HepG2 (cell line): ENCODE data around the gene HDGFL1. TPM values are rescaled to one million over a fixed set of nuclear protein-coding genes. Genes with fewer than 3 reads are reported as not detected.

ENCODE experiments used
- ATAC-seq: fragments of 200-7000 bp; cut with Tn5 transposase; 3 replicates; pipeline ENCODE4 v1.9.1; 2020; ENCODE audit warnings: mild to moderate bottlenecking, moderate library complexity
- BruUV-seq: library from RNA; stranded (reverse); fragments of 400-500 nt; replicated peaks from 2 replicates; lab custom pipeline; 2021; lab: Mats Ljungman, UMichigan
- CTCF ChIA-PET: fragments of 300-600 bp; formaldehyde crosslinking; extraction: SDS; loops from one replicate; lab custom pipeline; 2021; ENCODE audit warnings: low total read pairs, inconsistent platforms, low intra/inter-chr PET ratio; lab: Yijun Ruan, JAX
- POLR2A ChIA-PET: fragments of 350-600 bp; sonication (Branson Sonifier 250); formaldehyde crosslinking; loops from one replicate; lab custom pipeline; 2020; ENCODE audit warnings: antibody characterized with exemption, inconsistent platforms; lab: Yijun Ruan, JAX
- DNase-seq: peaks from one replicate; pipeline ENCODE4 v3.0.0-alpha.2; 2015; ENCODE audit warnings: low spot score
- FAIRE-seq: peaks from 3 replicates; lab custom pipeline; 2011; peaks lifted over from hg19 to GRCh38; lab: Jason Lieb, UNC
- H2AFZ ChIP-seq: one replicate; pipeline ENCODE4 v1.6.1; 2011; ENCODE audit warnings: low read length, inconsistent platforms
- H3K27ac ChIP-seq: fragments of 300-600 bp; 3 replicates; pipeline ENCODE4 v1.8.0; 2011; ENCODE audit warnings: mixed run types, mild to moderate bottlenecking, mixed read lengths, low read length, inconsistent platforms; ENCODE audit not compliant: insufficient read depth; ENCODE audit errors: extremely low read length
- H3K27me3 ChIP-seq, 2 experiments: fragments of 200-600 bp in 1 of 2; 2 replicates in 1 of 2; 3 replicates in 1 of 2; pipeline versions ENCODE4 v1.6.0 to v1.8.0; 2011; ENCODE audit warnings: low read length in 2 of 2, mild to moderate bottlenecking in 2 of 2, moderate library complexity in 2 of 2, inconsistent platforms in 1 of 2; ENCODE audit not compliant: insufficient read depth in 2 of 2, control insufficient read depth in 1 of 2
- H3K36me3 ChIP-seq, 2 experiments: fragments of 200-600 bp in 1 of 2; replicated peaks in 1 of 2; 2 replicates in 1 of 2; 3 replicates in 1 of 2; pipeline versions ENCODE4 v1.5.1 to v1.8.0; 2011; ENCODE audit warnings: low read length in 2 of 2, inconsistent platforms in 1 of 2; ENCODE audit not compliant: insufficient read depth in 2 of 2, control insufficient read depth in 1 of 2
- H3K4me1 ChIP-seq: 2 replicates; pipeline ENCODE4 v1.5.1; 2012; ENCODE audit warnings: low read length, inconsistent platforms; ENCODE audit not compliant: insufficient read depth
- H3K4me2 ChIP-seq: 2 replicates; pipeline ENCODE4 v1.6.0; 2011; ENCODE audit warnings: low read depth, low read length, inconsistent platforms
- H3K4me3 ChIP-seq, 3 experiments: fragments of 200-600 bp in 1 of 3; sonication (generic), shearing (Covaris generic) in 1 of 3; replicated peaks in 1 of 3; 2 replicates each; pipeline ENCODE4 v1.5.1; 2011 to 2016; ENCODE audit warnings: low read length in 3 of 3, inconsistent platforms in 2 of 3, low read depth in 2 of 3, mild to moderate bottlenecking in 2 of 3, control low read depth in 1 of 3, mixed read lengths in 1 of 3; ENCODE audit not compliant: insufficient read depth in 1 of 3
- H3K79me2 ChIP-seq: one replicate; pipeline ENCODE4 v1.6.1; 2011; ENCODE audit warnings: low read length, inconsistent platforms; ENCODE audit not compliant: insufficient read depth
- H3K9ac ChIP-seq: 2 replicates; pipeline ENCODE4 v1.6.0; 2011; ENCODE audit warnings: mild to moderate bottlenecking, low read depth, low read length, inconsistent platforms; ENCODE audit not compliant: insufficient read depth
- H3K9me3 ChIP-seq: 2 replicates; pipeline ENCODE4 v1.5.1; 2012; ENCODE audit warnings: mild to moderate bottlenecking, low read length
- H4K20me1 ChIP-seq: 2 replicates; pipeline ENCODE4 v1.6.0; 2011; ENCODE audit warnings: inconsistent platforms, mild to moderate bottlenecking, low read length, moderate library complexity; ENCODE audit not compliant: insufficient read depth
- CHD2 ChIP-seq: IDR thresholded peaks from 2 replicates; pipeline ENCODE4 v1.6.1; 2011; ENCODE audit warnings: low read depth, low read length, improper control_type of control experiment
- CREB3 ChIP-seq: sonication (generic); formaldehyde crosslinking; IDR thresholded peaks from 2 replicates; pipeline ENCODE4 v1.5.0; 2020; ENCODE audit warnings: missing genetic modification reagents
- CREM ChIP-seq, 2 experiments: sonication (generic) in 1 of 2; formaldehyde crosslinking in 1 of 2; IDR thresholded peaks; 2 replicates each; pipeline versions ENCODE4 v1.4.0 to v1.6.1; 2016 to 2020; ENCODE audit warnings: antibody characterized with exemption in 1 of 2, mild to moderate bottlenecking in 1 of 2, missing genetic modification reagents in 1 of 2
- GMEB2 ChIP-seq: IDR thresholded peaks from 2 replicates; pipeline ENCODE4 v1.6.1; 2016; ENCODE audit warnings: missing biosample characterization, missing genetic modification reagents, low read depth
- GRHL1 ChIP-seq: sonication (generic); formaldehyde crosslinking; conservative IDR thresholded peaks from 2 replicates; pipeline ENCODE4 v1.8.0; 2022; ENCODE audit warnings: missing genetic modification reagents
- KLF13 ChIP-seq: sonication (generic); formaldehyde crosslinking; IDR thresholded peaks from 2 replicates; pipeline ENCODE4 v1.4.0; 2020; ENCODE audit warnings: mild to moderate bottlenecking, missing genetic modification reagents
- MTA1 ChIP-seq: sonication (generic); formaldehyde crosslinking; IDR thresholded peaks from 2 replicates; pipeline ENCODE4 v1.4.0; 2020; ENCODE audit warnings: missing genetic modification reagents, mild to moderate bottlenecking, borderline replicate concordance
- MZF1 ChIP-seq: sonication (generic); formaldehyde crosslinking; IDR thresholded peaks from 2 replicates; pipeline ENCODE4 v1.8.1; 2023; ENCODE audit warnings: mild to moderate bottlenecking, missing genetic modification reagents, borderline replicate concordance
- NFYC ChIP-seq: IDR thresholded peaks from 2 replicates; pipeline ENCODE4 v1.6.1; 2016; ENCODE audit warnings: missing genetic modification reagents, missing compliant biosample characterization
- ZNF17 ChIP-seq: sonication (generic); formaldehyde crosslinking; IDR thresholded peaks from 2 replicates; pipeline ENCODE4 v1.5.0; 2020; ENCODE audit warnings: mild to moderate bottlenecking, missing genetic modification reagents
- ZNF234 ChIP-seq: sonication (generic); formaldehyde crosslinking; conservative IDR thresholded peaks from 2 replicates; pipeline ENCODE4 v1.5.1; 2020; ENCODE audit warnings: mild to moderate bottlenecking, missing genetic modification reagents
- ZNF34 ChIP-seq: sonication (generic); formaldehyde crosslinking; IDR thresholded peaks from 2 replicates; pipeline ENCODE4 v1.4.0; 2020; ENCODE audit warnings: mild to moderate bottlenecking, missing genetic modification reagents, borderline replicate concordance
- ZNF737 ChIP-seq: sonication (generic); formaldehyde crosslinking; IDR thresholded peaks from 2 replicates; pipeline ENCODE4 v1.5.0; 2020; ENCODE audit warnings: missing genetic modification reagents, mild to moderate bottlenecking, borderline replicate concordance
- ZNF841 ChIP-seq: sonication (generic); formaldehyde crosslinking; IDR thresholded peaks from 2 replicates; pipeline ENCODE4 v1.8.1; 2023; ENCODE audit warnings: missing genetic modification reagents, borderline replicate concordance
- WGBS: methylation state at CpG from one replicate; pipeline ENCODE4 v1.1.6; 2017; ENCODE audit warnings: low lambda C conversion rate; 5-methylcytosine and 5-hydroxymethylcytosine counted together
- in situ Hi-C: cut with HindIII; loops from 2 replicates; pipeline ENCODE4 v1.10.0; 2017; ENCODE audit warnings: low pct_unique_long_range_greater_than_20kb; ENCODE audit not compliant: extremely low pct_ligation_motif_present
- intact Hi-C: fragments of 100-400 bp; cut with micrococcal nuclease; formaldehyde crosslinking; loops from one replicate; pipeline ENCODE4 v1.10.0; 2022; ENCODE audit not compliant: unreplicated experiment
- polyA plus RNA-seq, 8 experiments: library from polyadenylated mRNA; depleted of rRNA in 3 of 8; stranded (reverse) in 7 of 8; unstranded in 1 of 8; fragments of >200 nt; fragmentation: Illumina TruSeq in 4 of 8; extraction: Trizol in 4 of 8; gene quantifications; 2 replicates each; pipeline versions ENCODE4 v1.2.1 to v1.2.3, GENCODE V29; 2011 to 2016; ENCODE audit warnings: low read depth in 4 of 8, missing spikeins in 1 of 8, mixed read lengths in 1 of 8; ENCODE audit not compliant: insufficient read depth in 1 of 8
- total RNA-seq, 5 experiments: library from RNA; depleted of rRNA; stranded (reverse); fragments of >200 nt; fragmentation: Illumina TruSeq; extraction: Trizol; gene quantifications; 2 replicates each; pipeline ENCODE4 v1.2.3, GENCODE V29; 2016; ENCODE audit warnings: low read depth in 1 of 5

The HDGFL1 gene
- total and polyA plus RNA-seq, 2 of the 13 experiments (the other 11 are each of a cell fraction or from before 2014, with no cell fraction given), result not detected

- intact Hi-C loops, result no loop called here
- in situ Hi-C loops, result no loop called here
- no peaks in the 10 kb centered on the region for H3K79me2 ChIP-seq
- no peak overlapping the region for H3K4me2 ChIP-seq
- DNase-seq, result no peak
- ChIA-PET CTCF (no interaction called here), POLR2A (no interaction called here)
- no peaks in the 10 kb centered on the region for H4K20me1 ChIP-seq
- no TSS peak for BruUV-seq
- no peak overlapping the region for H3K4me3 ChIP-seq
- no peak overlapping the region for H3K27ac ChIP-seq
- H3K27me3 ChIP-seq, result no peaks in the 10 kb centered on the region
- H3K9ac ChIP-seq, result no peak overlapping the region
- TF ChIP-seq KLF13 (CRISPR knock-in tag) (no peak), MTA1 (CRISPR knock-in tag) (no peak), CREM (IDR thresholded peaks at IDR 0.05) (no peak), CREM (CRISPR knock-in tag; IDR thresholded peaks at IDR 0.05) (no peak), GRHL1 (CRISPR knock-in tag) (no peak), ZNF234 (CRISPR knock-in tag) (no peak), ZNF34 (no peak), MZF1 (CRISPR knock-in tag) (no peak)
- H3K4me1 ChIP-seq, result no peaks in the 10 kb centered on the region
- H3K36me3 ChIP-seq, result no peaks in the 10 kb centered on the region
- H3K9me3 ChIP-seq, result peaks cover 72% of the 10 kb centered on the region
- ATAC-seq, result no peak
- FAIRE-seq, result no peak
- H2AFZ ChIP-seq, result no peak overlapping the region
These were observed 42.6 kb upstream of the HDGFL1 start for GRCh38 chr6:22526736-22527135.

GRCh38 chr6:22529866-22530265 lies 39.5 kb upstream of the HDGFL1 start:
- H3K36me3 ChIP-seq, result no peaks in the 10 kb centered on the region
- H3K27me3 ChIP-seq, result no peaks in the 10 kb centered on the region
- H2AFZ ChIP-seq, result no peak overlapping the region
- FAIRE-seq (no peak), DNase-seq (no peak), ATAC-seq (no peak)
- H4K20me1 ChIP-seq, result no peaks in the 10 kb centered on the region
- CTCF ChIA-PET, result no interaction called here
- POLR2A ChIA-PET, result no interaction called here
- no peaks in the 10 kb centered on the region for H3K4me1 ChIP-seq
- H3K9ac ChIP-seq, result no peak overlapping the region
- H3K79me2 ChIP-seq, result no peaks in the 10 kb centered on the region
- H3K4me2 ChIP-seq, result no peak overlapping the region
- peaks cover 68% of the 10 kb centered on the region for H3K9me3 ChIP-seq
- no peak overlapping the region for H3K27ac ChIP-seq
- in situ Hi-C loops, result no loop called here
- intact Hi-C loops, result no loop called here
- H3K4me3 ChIP-seq, result no peak overlapping the region
- 30% methylated on average over 1 of the region's 1 CpG for WGBS
- no TSS peak for BruUV-seq
- TF ChIP-seq ZNF17 (CRISPR knock-in tag) (no peak), NFYC (CRISPR knock-in tag) (no peak), ZNF737 (CRISPR knock-in tag) (no peak), CREB3 (CRISPR knock-in tag) (no peak), ZNF841 (CRISPR knock-in tag) (no peak), GMEB2 (no peak), CHD2 (no peak)
